ENCODE results near the gene EYA2. TPM values are rescaled to one million over a fixed set of nuclear protein-coding genes. Genes with fewer than 3 reads are reported as not detected.

The EYA2 gene
- total RNA-seq, 4 donors from 2014 or later = 0.60 to 4.0 (median 0.99) TPM

DNA sequence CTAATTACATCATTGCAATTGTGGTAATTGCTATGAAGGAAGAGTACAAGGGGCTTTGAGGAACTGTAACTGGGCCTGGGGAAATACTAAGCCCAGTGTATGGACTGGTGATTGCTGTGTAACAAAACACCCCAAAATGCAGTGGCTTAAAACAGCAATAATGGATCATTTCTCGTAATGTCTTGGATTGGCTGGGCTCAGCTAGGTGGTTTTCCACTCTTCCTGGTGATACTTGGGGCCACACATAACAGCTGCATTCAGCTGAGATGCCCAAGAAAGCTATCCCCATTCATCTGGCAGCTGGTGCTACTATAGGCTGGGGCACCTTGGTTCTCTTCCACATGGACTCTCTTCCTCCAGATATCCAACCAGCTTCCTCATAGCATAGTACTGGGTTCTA, 150.3 kb downstream of the EYA2 start:
- no peaks in the 10 kb centered on the region for H3K27me3 ChIP-seq
- H3K4me1 ChIP-seq = no peaks in the 10 kb centered on the region
- ATAC-seq (no peak), DNase-seq (no peak)
- no peaks in the 10 kb centered on the region for H3K36me3 ChIP-seq
- H3K9me3 ChIP-seq = no peaks in the 10 kb centered on the region
- intact Hi-C loops (cut with DNase I; ENCODE audit: low total_unique reads) (no loop called here), in situ Hi-C loops (cut with MboI; ENCODE audit: low sequenced_read_pairs in 4 of 4) (loop anchor here in 1 of 4 donors (25.0 kb wide), 1 partner anchor 108 kb away; no protein-coding TSS in a partner anchor)
- no peak overlapping the region for H3K27ac ChIP-seq
- TF ChIP-seq POLR2A (IDR thresholded peaks at IDR 0.05) = no peak
- TF ChIP-seq, protein P1, sequence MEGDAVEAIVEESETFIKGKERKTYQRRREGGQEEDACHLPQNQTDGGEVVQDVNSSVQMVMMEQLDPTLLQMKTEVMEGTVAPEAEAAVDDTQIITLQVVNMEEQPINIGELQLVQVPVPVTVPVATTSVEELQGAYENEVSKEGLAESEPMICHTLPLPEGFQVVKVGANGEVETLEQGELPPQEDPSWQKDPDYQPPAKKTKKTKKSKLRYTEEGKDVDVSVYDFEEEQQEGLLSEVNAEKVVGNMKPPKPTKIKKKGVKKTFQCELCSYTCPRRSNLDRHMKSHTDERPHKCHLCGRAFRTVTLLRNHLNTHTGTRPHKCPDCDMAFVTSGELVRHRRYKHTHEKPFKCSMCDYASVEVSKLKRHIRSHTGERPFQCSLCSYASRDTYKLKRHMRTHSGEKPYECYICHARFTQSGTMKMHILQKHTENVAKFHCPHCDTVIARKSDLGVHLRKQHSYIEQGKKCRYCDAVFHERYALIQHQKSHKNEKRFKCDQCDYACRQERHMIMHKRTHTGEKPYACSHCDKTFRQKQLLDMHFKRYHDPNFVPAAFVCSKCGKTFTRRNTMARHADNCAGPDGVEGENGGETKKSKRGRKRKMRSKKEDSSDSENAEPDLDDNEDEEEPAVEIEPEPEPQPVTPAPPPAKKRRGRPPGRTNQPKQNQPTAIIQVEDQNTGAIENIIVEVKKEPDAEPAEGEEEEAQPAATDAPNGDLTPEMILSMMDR (IDR thresholded peaks at IDR 0.05 in 4 of 5, conservative IDR thresholded peaks at IDR 0.05 in 1 of 5) = no peak
- H3K4me3 ChIP-seq = no peak overlapping the region

DNA sequence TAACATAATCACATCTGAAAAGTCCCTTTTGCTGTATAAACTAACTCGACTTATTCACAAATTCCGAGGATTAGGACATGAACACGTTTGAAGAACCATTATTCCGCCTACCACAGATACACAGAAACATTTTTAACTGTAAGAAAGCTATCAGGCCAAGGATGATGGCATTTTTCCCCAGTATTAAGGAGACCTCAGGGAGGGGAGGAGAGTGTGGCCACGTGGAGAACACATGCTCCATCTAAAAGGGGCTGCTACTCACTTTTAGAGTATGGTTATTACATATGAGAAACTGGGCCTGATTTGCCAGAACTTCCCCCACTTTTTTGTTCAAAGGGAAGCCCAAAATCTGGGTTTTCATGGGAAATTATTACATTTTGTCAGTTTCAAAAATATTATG, 153.4 kb downstream of the EYA2 start:
- H3K36me3 ChIP-seq = no peaks in the 10 kb centered on the region
- DNase-seq (no peak), ATAC-seq (no peak)
- H3K4me3 ChIP-seq = no peak overlapping the region
- H3K27ac ChIP-seq = no peak overlapping the region
- intact Hi-C loops (cut with DNase I; ENCODE audit: low total_unique reads) = no loop called here
- TF ChIP-seq, protein P1 (IDR thresholded peaks at IDR 0.05 in 4 of 5, conservative IDR thresholded peaks at IDR 0.05 in 1 of 5) = no peak
- no peak for TF ChIP-seq POLR2A (IDR thresholded peaks at IDR 0.05)
- H3K4me1 ChIP-seq = no peaks in the 10 kb centered on the region
- no peaks in the 10 kb centered on the region for H3K9me3 ChIP-seq
- in situ Hi-C loops (cut with MboI; ENCODE audit: low sequenced_read_pairs in 4 of 4) = loop anchor here in 1 of 4 donors (25.0 kb wide), 1 partner anchor 111 kb away; no protein-coding TSS in a partner anchor
- H3K27me3 ChIP-seq = no peaks in the 10 kb centered on the region

DNA sequence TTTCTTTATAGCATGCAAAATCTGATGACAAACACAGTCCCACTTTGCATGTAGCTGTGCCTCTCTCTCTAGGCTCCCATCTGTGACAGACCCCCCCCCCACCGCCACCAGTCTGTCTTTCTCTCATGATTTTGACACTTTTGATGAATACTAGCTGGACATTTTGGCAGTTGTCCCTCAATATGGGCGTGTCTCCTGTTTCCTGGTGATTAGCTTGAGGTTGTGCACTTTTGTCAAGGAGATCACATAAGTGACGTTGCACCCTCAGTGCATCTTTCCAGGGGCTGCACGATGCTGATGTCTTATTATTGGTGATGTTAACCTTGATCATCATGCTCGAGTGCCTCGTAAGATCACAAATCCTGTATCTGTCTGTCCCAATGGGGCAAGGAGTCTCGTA, 155.1 kb downstream of the EYA2 start:
- no peak for ATAC-seq
- TF ChIP-seq POLR2A (IDR thresholded peaks at IDR 0.05) = no peak
- TF ChIP-seq, protein P1 (IDR thresholded peaks at IDR 0.05 in 4 of 5, conservative IDR thresholded peaks at IDR 0.05 in 1 of 5) = no peak
- intact Hi-C loops (cut with DNase I; ENCODE audit: low total_unique reads) = no loop called here
- Histone ChIP-seq H3K27me3 (no peaks in the 10 kb centered on the region), H3K36me3 (no peaks in the 10 kb centered on the region), H3K9me3 (no peaks in the 10 kb centered on the region), H3K27ac (no peak overlapping the region), H3K4me1 (no peaks in the 10 kb centered on the region), H3K4me3 (no peak overlapping the region)
- no peak for DNase-seq
- in situ Hi-C loops (cut with MboI; ENCODE audit: low sequenced_read_pairs in 4 of 4) = loop anchor here in 1 of 4 donors (25.0 kb wide), 1 partner anchor 112 kb away; no protein-coding TSS in a partner anchor

DNA sequence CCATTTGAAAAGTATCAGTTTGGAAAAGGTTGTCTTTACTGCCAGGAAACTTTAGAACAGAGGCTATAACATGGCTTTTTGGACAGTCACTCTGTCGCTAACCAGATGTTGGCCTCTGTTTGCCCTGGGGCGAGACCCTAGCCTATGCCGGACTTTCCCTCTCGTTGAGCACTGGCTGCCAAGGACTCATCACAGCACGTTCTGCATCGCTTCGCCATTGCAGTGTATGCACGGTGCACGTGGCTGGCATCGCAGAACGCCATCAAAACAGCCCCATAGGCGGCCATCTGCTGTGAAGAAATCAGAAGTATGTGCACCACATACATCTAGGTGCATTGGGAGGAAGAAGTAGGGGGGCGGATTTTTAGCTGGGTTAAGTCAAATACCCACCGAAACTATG, 156.4 kb downstream of the EYA2 start:
- in situ Hi-C loops (cut with MboI; ENCODE audit: low sequenced_read_pairs in 4 of 4) (no loop called here), intact Hi-C loops (cut with DNase I; ENCODE audit: low total_unique reads) (no loop called here)
- DNase-seq = no peak
- TF ChIP-seq POLR2A (IDR thresholded peaks at IDR 0.05) = no peak
- TF ChIP-seq, protein P1 (IDR thresholded peaks at IDR 0.05 in 4 of 5, conservative IDR thresholded peaks at IDR 0.05 in 1 of 5) = no peak
- Histone ChIP-seq H3K4me3 (no peak overlapping the region), H3K9me3 (no peaks in the 10 kb centered on the region), H3K27me3 (no peaks in the 10 kb centered on the region), H3K4me1 (no peaks in the 10 kb centered on the region), H3K36me3 (no peaks in the 10 kb centered on the region), H3K27ac (no peak overlapping the region)
- no peak for ATAC-seq

DNA sequence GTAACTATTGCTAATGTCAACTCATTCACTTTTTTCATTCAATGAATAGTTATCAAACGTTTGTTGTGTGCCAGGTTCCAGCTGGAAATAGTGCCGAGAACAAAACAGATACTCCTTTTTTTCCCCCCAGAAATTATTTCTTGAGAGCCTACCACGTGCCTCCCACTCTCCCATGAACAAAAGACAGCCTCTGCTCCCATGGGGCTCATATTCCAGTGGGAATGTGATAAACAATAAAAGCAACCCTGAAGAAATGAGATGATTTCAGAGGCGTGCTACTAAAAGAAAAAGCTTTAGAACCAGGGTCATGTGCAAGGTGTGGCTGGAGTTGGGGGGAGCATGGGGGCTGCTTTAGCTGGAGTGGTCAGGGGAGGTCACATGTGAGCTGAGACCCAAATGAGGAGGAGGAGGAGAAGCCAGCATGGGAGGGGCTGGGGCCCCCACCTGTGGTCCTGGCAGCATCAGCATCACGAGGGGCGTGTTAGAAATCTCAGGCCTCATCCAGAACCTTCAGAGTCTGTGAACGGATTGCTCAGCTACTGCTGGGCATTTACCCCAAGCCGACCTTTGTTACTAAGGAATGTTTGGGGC, 157.4 kb downstream of the EYA2 start:
- no peak for DNase-seq
- Histone ChIP-seq H3K27me3 (no peaks in the 10 kb centered on the region), H3K9me3 (peaks cover 0 to 3% (median 0%) of the 10 kb centered on the region in 3 donors), H3K36me3 (no peaks in the 10 kb centered on the region), H3K4me3 (no peak overlapping the region), H3K27ac (no peak overlapping the region), H3K4me1 (no peaks in the 10 kb centered on the region)
- intact Hi-C loops (cut with DNase I; ENCODE audit: low total_unique reads) (no loop called here), in situ Hi-C loops (cut with MboI; ENCODE audit: low sequenced_read_pairs in 4 of 4) (no loop called here)
- no peak for ATAC-seq
- no peak for TF ChIP-seq POLR2A (IDR thresholded peaks at IDR 0.05)
- TF ChIP-seq, protein P1 (IDR thresholded peaks at IDR 0.05 in 4 of 5, conservative IDR thresholded peaks at IDR 0.05 in 1 of 5) = no peak
